ENCODE measurements around the gene CDH10.

DNA sequence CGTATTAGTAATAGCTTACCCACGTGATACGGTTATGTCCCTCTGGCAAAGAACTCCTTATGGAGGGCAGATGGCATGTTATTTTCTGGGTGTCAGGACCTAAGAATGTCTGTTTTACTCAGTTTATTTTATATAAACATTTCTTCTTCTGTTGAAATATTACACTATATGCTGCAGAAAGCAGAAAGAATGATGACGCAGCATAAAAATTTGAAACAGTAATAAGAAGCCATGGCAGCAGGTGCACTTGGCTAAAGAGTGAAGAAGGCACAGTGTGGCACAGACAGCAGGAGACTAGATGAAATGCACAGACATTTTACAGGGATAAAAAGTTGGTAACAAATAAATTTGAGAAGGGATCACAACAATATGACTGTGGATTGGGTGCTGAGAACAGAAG, 46.3 kb upstream of the CDH10 start:
- TF ChIP-seq, protein P1, sequence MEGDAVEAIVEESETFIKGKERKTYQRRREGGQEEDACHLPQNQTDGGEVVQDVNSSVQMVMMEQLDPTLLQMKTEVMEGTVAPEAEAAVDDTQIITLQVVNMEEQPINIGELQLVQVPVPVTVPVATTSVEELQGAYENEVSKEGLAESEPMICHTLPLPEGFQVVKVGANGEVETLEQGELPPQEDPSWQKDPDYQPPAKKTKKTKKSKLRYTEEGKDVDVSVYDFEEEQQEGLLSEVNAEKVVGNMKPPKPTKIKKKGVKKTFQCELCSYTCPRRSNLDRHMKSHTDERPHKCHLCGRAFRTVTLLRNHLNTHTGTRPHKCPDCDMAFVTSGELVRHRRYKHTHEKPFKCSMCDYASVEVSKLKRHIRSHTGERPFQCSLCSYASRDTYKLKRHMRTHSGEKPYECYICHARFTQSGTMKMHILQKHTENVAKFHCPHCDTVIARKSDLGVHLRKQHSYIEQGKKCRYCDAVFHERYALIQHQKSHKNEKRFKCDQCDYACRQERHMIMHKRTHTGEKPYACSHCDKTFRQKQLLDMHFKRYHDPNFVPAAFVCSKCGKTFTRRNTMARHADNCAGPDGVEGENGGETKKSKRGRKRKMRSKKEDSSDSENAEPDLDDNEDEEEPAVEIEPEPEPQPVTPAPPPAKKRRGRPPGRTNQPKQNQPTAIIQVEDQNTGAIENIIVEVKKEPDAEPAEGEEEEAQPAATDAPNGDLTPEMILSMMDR (IDR thresholded peaks at IDR 0.05; ENCODE audit: low read depth, low read length) = no peak
- no peak for TF ChIP-seq EZH2phosphoT487 (IDR thresholded peaks at IDR 0.05; ENCODE audit: low read depth)

Measured in OCI-LY3 (cell line).